T-cell (primary cell): ENCODE measurements around the gene SCLT1. TPM values are rescaled to one million over a fixed set of nuclear protein-coding genes. Genes with fewer than 3 reads are reported as not detected.

ENCODE experiments used
- ATAC-seq, 4 experiments: fragments of 200-7000 bp in 3 of 4; fragments of 150-1000 bp in 1 of 4; cut with Tn5 transposase; replicated peaks in 1 of 4; 1 replicate in 3 of 4; 2 replicates in 1 of 4; pipeline ENCODE4 v1.10.0; 2021; ENCODE audit warnings: moderate library complexity in 3 of 4, mild to moderate bottlenecking in 2 of 4, moderate number of reproducible peaks in 1 of 4
- CTCF ChIA-PET, 2 donors: fragments of 300-600 bp; sonication (Branson Sonifier 250); formaldehyde crosslinking; loops; one replicate each; lab custom pipeline; 2022; ENCODE audit warnings: antibody characterized with exemption in 2 of 2; lab: Charles Lee
- POLR2A ChIA-PET, 2 donors: fragments of 300-600 bp; sonication (Branson Sonifier 250); formaldehyde crosslinking; loops; one replicate each; lab custom pipeline; 2022; ENCODE audit warnings: antibody characterized with exemption in 2 of 2; lab: Charles Lee
- DNase-seq, 35 experiments: peaks; one replicate each; pipeline versions ENCODE4 v3.0.0 to v3.0.0-alpha.2; 2013 to 2023
- H3K27ac ChIP-seq: one replicate; pipeline ENCODE4 v1.5.1; 2013; ENCODE audit warnings: low read length
- H3K27me3 ChIP-seq, 2 experiments: replicated peaks in 1 of 2; 1 replicate in 1 of 2; 2 replicates in 1 of 2; pipeline versions ENCODE4 v1.6.1 to v1.7.0; 2013; ENCODE audit warnings: low read length in 1 of 2, mixed read lengths in 1 of 2; ENCODE audit not compliant: control insufficient read depth in 2 of 2, insufficient read depth in 2 of 2; ENCODE audit errors: extremely low read depth in 1 of 2
- H3K36me3 ChIP-seq, 2 donors: 1 replicate in 1 of 2; 2 replicates in 1 of 2; pipeline versions ENCODE4 v1.6.1 to v1.7.0; 2013; ENCODE audit warnings: low read length in 1 of 2; ENCODE audit not compliant: control insufficient read depth in 2 of 2, insufficient read depth in 1 of 2; ENCODE audit errors: extremely low read depth in 1 of 2
- H3K4me1 ChIP-seq, 2 experiments: 1 replicate in 1 of 2; 2 replicates in 1 of 2; pipeline versions ENCODE4 v1.6.1 to v1.7.0; 2013; ENCODE audit warnings: low read length in 2 of 2, mixed read lengths in 1 of 2; ENCODE audit not compliant: insufficient read depth in 2 of 2, control insufficient read depth in 1 of 2; ENCODE audit errors: extremely low read depth in 1 of 2
- H3K4me3 ChIP-seq, 2 donors: 1 replicate in 1 of 2; 2 replicates in 1 of 2; pipeline versions ENCODE4 v1.5.1 to v1.7.0; 2013; ENCODE audit warnings: mild to moderate bottlenecking in 2 of 2, low read length in 1 of 2, moderate library complexity in 1 of 2; ENCODE audit not compliant: control insufficient read depth in 1 of 2; ENCODE audit errors: extremely low read depth in 1 of 2
- H3K9me3 ChIP-seq: 2 replicates; pipeline ENCODE4 v1.7.0; 2013
- H3K27ac Mint-ChIP-seq, 2 donors: one replicate each; pipeline ENCODE4 v1.8.0; 2020 to 2021; ENCODE audit warnings: mild to moderate bottlenecking in 2 of 2, mixed read lengths in 2 of 2
- H3K27me3 Mint-ChIP-seq, 2 donors: one replicate each; pipeline ENCODE4 v1.8.0; 2021 to 2022; ENCODE audit warnings: mixed read lengths in 2 of 2
- H3K36me3 Mint-ChIP-seq: one replicate; pipeline ENCODE4 v1.8.0; 2021; ENCODE audit warnings: mixed read lengths
- H3K4me1 Mint-ChIP-seq, 3 donors: one replicate each; pipeline ENCODE4 v1.8.0; 2020 to 2022; ENCODE audit warnings: mixed read lengths in 3 of 3, mild to moderate bottlenecking in 1 of 3
- H3K4me3 Mint-ChIP-seq, 3 donors: one replicate each; pipeline ENCODE4 v1.8.0; 2020 to 2022; ENCODE audit warnings: mild to moderate bottlenecking in 3 of 3, mixed read lengths in 3 of 3, moderate library complexity in 3 of 3
- H3K9me3 Mint-ChIP-seq, 3 donors: one replicate each; pipeline ENCODE4 v1.8.0; 2020 to 2022; ENCODE audit warnings: mixed read lengths in 3 of 3
- WGBS: methylation state at CpG from one replicate; pipeline ENCODE4 v1.1.5; 2013; ENCODE audit warnings: missing lambda C conversion rate; ENCODE audit not compliant: insufficient coverage; 5-methylcytosine and 5-hydroxymethylcytosine counted together
- total RNA-seq, 35 experiments: library from RNA in 6 of 35; stranded (reverse) in 6 of 35; fragments of 120-200 nt in 1 of 35; gene quantifications; one replicate each; pipeline versions ENCODE4 v1.2.1 to v1.2.4 and lab custom pipeline; 2013 to 2026

The SCLT1 gene
- total RNA-seq, 5 donors from 2014 or later (not counting 1 experiment from before 2014, with no cell fraction given): 16.2 to 25.8 (median 20.2) TPM

DNA sequence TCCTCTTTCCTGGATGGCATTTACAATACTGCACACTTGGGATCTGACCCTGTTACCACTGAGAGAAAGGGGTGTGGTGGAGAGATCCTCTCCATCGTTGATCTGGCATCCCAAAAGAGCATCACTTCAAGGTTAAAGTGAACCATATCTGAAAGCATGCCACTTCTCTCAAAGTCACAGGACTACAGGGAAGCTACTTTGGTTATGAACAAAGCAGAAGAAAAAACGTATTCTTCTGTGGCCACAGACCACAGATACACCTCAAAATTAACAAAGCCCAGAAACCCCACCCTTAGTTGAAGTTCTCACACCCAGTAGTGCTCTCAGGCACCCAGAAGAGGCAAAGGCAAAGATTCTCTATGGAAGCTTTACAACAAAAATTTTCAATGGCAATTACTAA is 175.6 kb downstream of the SCLT1 start:
- no peaks in the 10 kb centered on the region for H3K9me3 Mint-ChIP-seq
- H3K36me3 Mint-ChIP-seq: peaks cover 38% of the 10 kb centered on the region
- no peak overlapping the region for H3K4me3 ChIP-seq
- no peaks in the 10 kb centered on the region for H3K27me3 ChIP-seq
- no peaks in the 10 kb centered on the region for H3K27me3 Mint-ChIP-seq
- no peak overlapping the region for H3K27ac ChIP-seq
- ATAC-seq (peak; percentile 47 to 55 (median 48)), DNase-seq (peak in 1 of 35 experiments; percentile 34)
- WGBS: no CpG with 5 or more reads among the region's 2 CpGs
- H3K4me1 Mint-ChIP-seq: peaks cover 16 to 32% (median 25%) of the 10 kb centered on the region in 3 donors
- H3K4me3 Mint-ChIP-seq: peak overlapping the region in 1 of 3 donors; percentile 20
- H3K36me3 ChIP-seq: no peaks in the 10 kb centered on the region
- POLR2A ChIA-PET: no interaction called here
- CTCF ChIA-PET: no interaction called here
- H3K9me3 ChIP-seq: no peaks in the 10 kb centered on the region
- no peak overlapping the region for H3K27ac Mint-ChIP-seq
- H3K4me1 ChIP-seq: peaks cover 4 to 5% of the 10 kb centered on the region in 2 experiments

DNA sequence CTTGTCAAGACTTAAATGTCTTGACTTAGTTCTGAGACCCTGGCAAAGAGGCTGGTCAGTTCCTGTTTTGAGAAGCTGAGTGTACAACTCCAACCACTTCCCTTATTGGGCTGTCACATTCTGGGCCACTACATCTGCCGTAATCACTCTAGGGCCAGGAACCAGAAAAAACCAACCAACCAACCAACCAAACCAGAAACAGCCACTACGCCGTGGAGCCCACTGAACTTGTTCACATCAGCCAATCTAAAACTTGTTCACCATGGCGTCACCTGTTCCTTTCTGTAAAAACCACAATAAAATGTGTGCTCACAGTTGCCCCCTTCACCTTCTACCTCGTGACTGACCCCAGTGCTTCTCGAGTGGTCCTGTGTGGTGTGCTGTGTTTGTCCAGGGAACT is 176.5 kb downstream of the SCLT1 start:
- no peak overlapping the region for H3K4me3 ChIP-seq
- H3K27ac ChIP-seq: no peak overlapping the region
- Mint-ChIP-seq H3K27ac (no peak overlapping the region), H3K4me3 (no peak overlapping the region), H3K4me1 (peaks cover 16 to 32% (median 25%) of the 10 kb centered on the region in 3 donors), H3K27me3 (no peaks in the 10 kb centered on the region), H3K9me3 (no peaks in the 10 kb centered on the region), H3K36me3 (peaks cover 28% of the 10 kb centered on the region)
- H3K4me1 ChIP-seq: peaks cover 4 to 5% of the 10 kb centered on the region in 2 experiments
- no peaks in the 10 kb centered on the region for H3K36me3 ChIP-seq
- ChIA-PET CTCF (no interaction called here), POLR2A (no interaction called here)
- DNase-seq (peak in 19 of 35 experiments; percentile 1 to 48 (median 11)), ATAC-seq (peak in 2 of 4 experiments; percentile 27 to 39)
- H3K9me3 ChIP-seq: no peaks in the 10 kb centered on the region
- WGBS: 86% methylated on average over 1 of the region's 6 CpGs
- H3K27me3 ChIP-seq: no peaks in the 10 kb centered on the region

DNA sequence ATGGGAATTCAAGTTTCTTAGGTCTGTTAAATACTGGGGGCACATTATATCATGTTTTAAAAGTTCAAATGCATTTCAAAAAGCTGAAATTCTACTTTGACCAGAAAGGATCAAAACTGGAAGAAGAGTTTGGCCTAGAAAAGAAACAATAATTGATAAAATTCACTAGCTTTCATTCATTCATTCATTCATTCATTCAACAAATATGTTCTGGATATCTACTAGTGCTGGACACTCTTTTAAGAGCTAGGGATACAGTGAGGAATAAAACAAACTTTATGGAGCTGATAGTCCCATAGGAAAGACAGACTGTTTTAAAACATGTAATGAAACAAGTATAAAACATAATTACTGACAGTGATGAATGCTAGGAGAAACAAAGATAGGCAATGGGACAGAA is 177.8 kb downstream of the SCLT1 start:
- no peak overlapping the region for H3K4me3 ChIP-seq
- Mint-ChIP-seq H3K4me1 (peaks cover 16 to 31% (median 25%) of the 10 kb centered on the region in 3 donors), H3K4me3 (no peak overlapping the region), H3K27me3 (no peaks in the 10 kb centered on the region), H3K36me3 (peaks cover 20% of the 10 kb centered on the region), H3K9me3 (no peaks in the 10 kb centered on the region), H3K27ac (no peak overlapping the region)
- H3K9me3 ChIP-seq: no peaks in the 10 kb centered on the region
- peaks cover 4 to 5% of the 10 kb centered on the region in 2 experiments for H3K4me1 ChIP-seq
- no peak for DNase-seq
- ChIA-PET CTCF (no interaction called here), POLR2A (no interaction called here)
- no peaks in the 10 kb centered on the region for H3K27me3 ChIP-seq
- no peak for ATAC-seq
- no peaks in the 10 kb centered on the region for H3K36me3 ChIP-seq
- no peak overlapping the region for H3K27ac ChIP-seq

DNA sequence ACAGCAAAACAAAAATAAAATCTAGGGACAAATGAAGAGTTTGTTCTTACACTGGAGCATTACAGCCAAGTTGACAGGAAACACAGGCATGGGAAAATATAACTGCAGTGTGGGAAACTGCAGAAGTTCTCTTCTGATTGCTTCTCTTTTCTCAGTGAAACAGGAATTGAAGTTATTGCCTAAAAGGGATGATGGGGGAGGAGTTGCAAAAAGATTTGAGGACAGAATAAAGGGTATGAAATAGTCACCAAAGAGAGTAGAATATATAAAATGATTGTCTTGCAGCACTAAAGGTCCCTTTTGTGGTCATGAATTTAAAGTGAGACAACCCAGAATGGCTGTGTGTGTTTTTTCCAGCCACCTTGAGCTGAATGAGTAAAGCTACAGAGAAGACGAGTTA is 180.1 kb downstream of the SCLT1 start:
- no peaks in the 10 kb centered on the region for H3K27me3 Mint-ChIP-seq
- no CpG with 5 or more reads among the region's 1 CpG for WGBS
- DNase-seq: no peak

DNA sequence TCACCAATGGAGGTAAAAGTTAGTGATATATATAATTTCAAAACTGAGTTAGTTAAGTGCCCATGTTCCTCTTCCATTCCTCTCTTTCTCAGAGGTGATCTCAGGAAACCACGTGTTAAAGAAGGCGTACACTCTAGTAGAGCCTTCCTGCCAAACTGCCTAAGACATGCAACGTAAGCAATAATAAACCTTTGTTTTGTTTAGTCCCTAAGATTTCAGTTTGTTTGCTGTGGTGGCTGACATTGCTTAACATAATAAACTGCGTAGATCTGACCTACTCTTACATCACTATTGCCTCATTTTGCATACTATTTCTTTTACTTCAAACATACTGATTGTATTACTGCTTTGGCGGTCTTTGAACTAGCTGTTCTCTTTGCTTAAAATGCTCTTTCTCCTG is 184.6 kb downstream of the SCLT1 start:
- DNase-seq (no peak), ATAC-seq (no peak)
- Histone ChIP-seq H3K4me1 (no peaks in the 10 kb centered on the region), H3K9me3 (no peaks in the 10 kb centered on the region), H3K27ac (no peak overlapping the region), H3K4me3 (no peak overlapping the region), H3K27me3 (no peaks in the 10 kb centered on the region), H3K36me3 (no peaks in the 10 kb centered on the region)
- CTCF ChIA-PET: no interaction called here
- WGBS: 86% methylated on average over 2 of the region's 5 CpGs
- H3K9me3 Mint-ChIP-seq: no peaks in the 10 kb centered on the region
- H3K4me1 Mint-ChIP-seq: peaks cover 0 to 6% (median 0%) of the 10 kb centered on the region in 3 donors
- H3K27me3 Mint-ChIP-seq: no peaks in the 10 kb centered on the region
- no peak overlapping the region for H3K4me3 Mint-ChIP-seq
- H3K27ac Mint-ChIP-seq: no peak overlapping the region
- POLR2A ChIA-PET: no interaction called here
- peaks cover 23% of the 10 kb centered on the region for H3K36me3 Mint-ChIP-seq

More for the DNA sequence above, 180.1 kb downstream of the SCLT1 start:
- peaks cover 6 to 14% (median 7%) of the 10 kb centered on the region in 3 donors for H3K4me1 Mint-ChIP-seq
- Histone ChIP-seq H3K4me3 (no peak overlapping the region), H3K27ac (no peak overlapping the region), H3K4me1 (peaks cover 4 to 5% of the 10 kb centered on the region in 2 experiments), H3K9me3 (no peaks in the 10 kb centered on the region), H3K36me3 (no peaks in the 10 kb centered on the region), H3K27me3 (no peaks in the 10 kb centered on the region)
- ChIA-PET CTCF (no interaction called here), POLR2A (interaction anchor here in 1 of 2 donors (0.6 kb wide), 1 partner anchor 10 kb away, joined by 4 read pairs; no protein-coding TSS in a partner anchor)
- no peak overlapping the region for H3K27ac Mint-ChIP-seq
- no peak for ATAC-seq
- H3K36me3 Mint-ChIP-seq: peaks cover 19% of the 10 kb centered on the region
- no peaks in the 10 kb centered on the region for H3K9me3 Mint-ChIP-seq
- no peak overlapping the region for H3K4me3 Mint-ChIP-seq

DNA sequence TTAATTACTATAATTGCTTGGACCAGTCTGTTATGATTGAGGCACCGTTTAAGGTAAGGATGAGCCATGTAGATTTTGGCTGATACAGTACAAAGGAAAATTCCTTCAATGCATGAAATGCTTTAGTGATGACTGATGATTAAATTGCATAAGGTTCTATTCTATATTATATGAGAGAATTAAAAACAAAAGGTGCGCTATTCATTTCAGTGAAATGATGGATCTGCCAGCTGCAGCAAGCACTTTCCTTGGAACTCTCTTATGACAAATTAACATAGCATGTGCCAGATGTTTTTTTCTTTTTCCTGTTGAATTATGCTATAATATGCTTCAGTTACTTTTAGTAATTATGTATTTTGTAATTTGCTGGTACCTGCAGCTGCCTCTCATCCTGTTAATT is 185.4 kb downstream of the SCLT1 start:
- POLR2A ChIA-PET: no interaction called here
- Histone ChIP-seq H3K36me3 (no peaks in the 10 kb centered on the region), H3K27ac (no peak overlapping the region), H3K4me3 (no peak overlapping the region), H3K9me3 (no peaks in the 10 kb centered on the region), H3K27me3 (no peaks in the 10 kb centered on the region), H3K4me1 (no peaks in the 10 kb centered on the region)
- Mint-ChIP-seq H3K27me3 (no peaks in the 10 kb centered on the region), H3K4me1 (peaks cover 0 to 6% (median 0%) of the 10 kb centered on the region in 3 donors), H3K36me3 (peaks cover 20% of the 10 kb centered on the region), H3K9me3 (no peaks in the 10 kb centered on the region), H3K4me3 (no peak overlapping the region), H3K27ac (no peak overlapping the region)
- no peak for DNase-seq
- ATAC-seq: no peak
- no CpG with 5 or more reads among the region's 2 CpGs for WGBS
- CTCF ChIA-PET: no interaction called here

DNA sequence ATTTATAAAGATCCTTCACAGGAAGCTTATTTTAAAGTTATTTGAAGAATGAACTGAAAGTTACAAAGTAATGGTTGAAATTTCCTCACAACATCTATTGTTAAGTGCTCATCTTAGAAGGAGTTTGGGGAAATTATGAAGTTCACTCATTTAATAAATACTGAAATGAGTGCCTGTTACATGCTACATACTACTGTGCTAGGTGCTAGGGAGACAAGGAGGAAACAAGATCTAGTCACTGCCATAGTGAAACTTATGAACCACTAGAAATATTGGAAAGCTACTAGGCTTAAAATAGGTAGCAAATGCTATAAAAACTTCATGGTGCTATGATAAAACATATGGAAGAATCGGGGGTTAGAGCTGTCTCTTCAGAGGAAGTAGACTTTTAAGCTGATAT is 186.8 kb downstream of the SCLT1 start:
- H3K4me3 Mint-ChIP-seq: no peak overlapping the region
- no peaks in the 10 kb centered on the region for H3K27me3 ChIP-seq
- no peaks in the 10 kb centered on the region for H3K27me3 Mint-ChIP-seq
- ChIA-PET CTCF (interaction anchor here in 1 of 2 donors (0.6 kb wide), 1 partner anchor 131 kb away, joined by 5 read pairs; no protein-coding TSS in a partner anchor), POLR2A (no interaction called here)
- H3K27ac Mint-ChIP-seq: no peak overlapping the region
- DNase-seq (no peak), ATAC-seq (no peak)
- H3K9me3 ChIP-seq: no peaks in the 10 kb centered on the region
- no peak overlapping the region for H3K27ac ChIP-seq
- H3K4me1 ChIP-seq: no peaks in the 10 kb centered on the region
- no peaks in the 10 kb centered on the region for H3K9me3 Mint-ChIP-seq
- peaks cover 31% of the 10 kb centered on the region for H3K36me3 Mint-ChIP-seq
- peaks cover 0 to 6% (median 0%) of the 10 kb centered on the region in 3 donors for H3K4me1 Mint-ChIP-seq
- no peak overlapping the region for H3K4me3 ChIP-seq
- WGBS: 64% methylated on average over 1 of the region's 1 CpG
- no peaks in the 10 kb centered on the region for H3K36me3 ChIP-seq
